HCEC 1CT (cell line): Measurements from ENCODE around the gene ZNF335.
"Not testable (repeated sequence)": the region's sequence is repeated elsewhere in the genome, so short reads cannot be mapped to it uniquely, and the experiment has no call there.

ENCODE experiments used
- DNase-seq: peaks from one replicate; pipeline ENCODE4 v3.0.0-alpha.2; 2017

ZNF335 gene

GRCh38 chr20:45909336-45909808 lies 62.6 kb downstream of the ZNF335 start:
- DNase-seq: no peak

GRCh38 chr20:45908084-45908483 lies 63.9 kb downstream of the ZNF335 start:
- no peak for DNase-seq

- no peak for DNase-seq
These were observed 64.6 kb downstream of the ZNF335 start for GRCh38 chr20:45907219-45907948.

GRCh38 chr20:45905505-45906079 lies 66.4 kb downstream of the ZNF335 start:
- DNase-seq: peak; percentile 81

- no peak for DNase-seq
These were observed 67.2 kb downstream of the ZNF335 start for GRCh38 chr20:45904583-45905504.

- DNase-seq: no peak
These were observed 69.8 kb downstream of the ZNF335 start for GRCh38 chr20:45902199-45902701.

- DNase-seq: not testable (repeated sequence)
These were observed 70.7 kb downstream of the ZNF335 start for GRCh38 chr20:45901332-45901731.

GRCh38 chr20:45899046-45899835 lies 72.8 kb downstream of the ZNF335 start:
- DNase-seq: no peak
